Activated T-helper 17 cell treated with anti-CD3 and anti-CD28 coated beads, Interleukin-2, amount 50 U/mL, for 72 hours (primary cell): ENCODE data around the gene TMEM135. TPM values are rescaled to one million over a fixed set of nuclear protein-coding genes. Genes with fewer than 3 reads are reported as not detected.

Experiments
- ATAC-seq: fragments of 150-1000 bp; cut with Tn5 transposase; replicated peaks from 2 replicates; pipeline ENCODE4 v1.10.0; 2021; ENCODE audit warnings: mild to moderate bottlenecking, moderate library complexity
- H3K27ac Mint-ChIP-seq: one replicate; pipeline ENCODE4 v1.8.0; 2022; ENCODE audit warnings: mixed read lengths
- H3K27me3 Mint-ChIP-seq: one replicate; pipeline ENCODE4 v1.8.0; 2022; ENCODE audit warnings: mixed read lengths
- H3K36me3 Mint-ChIP-seq: one replicate; pipeline ENCODE4 v1.8.0; 2022; ENCODE audit warnings: low read depth, mild to moderate bottlenecking, mixed read lengths
- H3K4me1 Mint-ChIP-seq: one replicate; pipeline ENCODE4 v1.8.0; 2022; ENCODE audit warnings: mixed read lengths
- H3K4me3 Mint-ChIP-seq: one replicate; pipeline ENCODE4 v1.8.0; 2022; ENCODE audit warnings: mild to moderate bottlenecking, mixed read lengths
- H3K9me3 Mint-ChIP-seq: one replicate; pipeline ENCODE4 v1.8.0; 2022; ENCODE audit warnings: mixed read lengths
- total RNA-seq, 2 donors: library from RNA; stranded (reverse); gene quantifications; one replicate each; pipeline ENCODE4 v1.2.3, GENCODE V29; 2022

Gene TMEM135
- total RNA-seq, 2 donors from 2014 or later, result 19.8 to 34.7 TPM

GRCh38 chr11:87239001-87239400 lies 201.3 kb downstream of the TMEM135 start:
- no peak for ATAC-seq
- Mint-ChIP-seq H3K27me3 (no peaks in the 10 kb centered on the region), H3K36me3 (peaks cover 6% of the 10 kb centered on the region), H3K27ac (no peak overlapping the region), H3K4me1 (no peaks in the 10 kb centered on the region), H3K4me3 (no peak overlapping the region), H3K9me3 (no peaks in the 10 kb centered on the region)

DNA sequence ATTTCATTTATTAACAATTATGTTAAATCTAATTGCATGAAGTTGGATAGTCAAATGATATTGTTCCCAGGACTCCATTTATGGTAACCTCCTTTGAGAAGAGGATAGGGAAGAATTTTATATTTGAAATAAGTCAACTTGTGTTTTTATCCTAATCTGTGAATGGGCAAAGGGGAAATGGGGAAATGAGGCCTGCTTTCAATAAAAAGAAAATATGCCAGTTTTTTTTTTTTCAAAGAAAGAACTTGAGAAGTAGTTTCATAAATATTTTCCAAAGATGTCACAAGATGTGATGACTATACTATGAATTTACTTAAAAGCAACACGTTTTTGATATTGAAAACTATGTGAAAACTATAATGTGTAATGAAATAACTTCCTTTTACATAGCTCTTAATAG lies 201.8 kb downstream of the TMEM135 start:
- no peak for ATAC-seq
- no peaks in the 10 kb centered on the region for H3K27me3 Mint-ChIP-seq
- no peaks in the 10 kb centered on the region for H3K4me1 Mint-ChIP-seq
- H3K9me3 Mint-ChIP-seq, result peaks cover under 1% of the 10 kb centered on the region
- no peak overlapping the region for H3K27ac Mint-ChIP-seq
- peaks cover 6% of the 10 kb centered on the region for H3K36me3 Mint-ChIP-seq
- no peak overlapping the region for H3K4me3 Mint-ChIP-seq

GRCh38 chr11:87251560-87251959 lies 213.8 kb downstream of the TMEM135 start:
- Mint-ChIP-seq H3K27ac (peak overlapping the region; percentile 44), H3K4me3 (no peak overlapping the region), H3K36me3 (no peaks in the 10 kb centered on the region), H3K4me1 (no peaks in the 10 kb centered on the region), H3K27me3 (no peaks in the 10 kb centered on the region), H3K9me3 (no peaks in the 10 kb centered on the region)
- ATAC-seq, result no peak

- Mint-ChIP-seq H3K9me3 (no peaks in the 10 kb centered on the region), H3K27ac (no peak overlapping the region), H3K36me3 (no peaks in the 10 kb centered on the region), H3K4me1 (no peaks in the 10 kb centered on the region), H3K4me3 (no peak overlapping the region), H3K27me3 (no peaks in the 10 kb centered on the region)
- ATAC-seq, result peak; percentile 95
Observed at GRCh38 chr11:87252869-87253268, 215.1 kb downstream of the TMEM135 start.

- H3K27ac Mint-ChIP-seq, result no peak overlapping the region
Observed at GRCh38 chr11:87254562-87254961, 216.8 kb downstream of the TMEM135 start.

DNA sequence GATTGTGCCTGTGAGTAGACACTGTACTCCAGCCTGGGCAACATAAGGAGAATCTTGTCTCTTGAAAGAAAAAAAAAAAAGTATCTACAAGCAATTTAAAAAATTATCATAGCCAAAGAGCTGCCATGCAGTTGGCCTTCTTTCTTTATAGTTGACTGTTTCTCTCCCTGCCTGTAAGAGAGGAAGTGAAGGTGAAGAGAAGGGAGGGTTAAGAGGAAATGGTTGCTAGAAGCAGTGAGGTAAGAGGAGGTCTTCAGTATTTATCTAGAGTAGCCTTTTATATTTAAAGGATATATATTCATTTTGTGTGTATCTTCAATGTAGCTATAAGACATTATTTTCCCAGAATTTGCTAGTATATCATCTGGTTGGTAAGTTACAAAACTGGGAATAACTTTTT lies 217.9 kb downstream of the TMEM135 start:
- Mint-ChIP-seq H3K36me3 (no peaks in the 10 kb centered on the region), H3K4me1 (no peaks in the 10 kb centered on the region), H3K4me3 (no peak overlapping the region), H3K27me3 (no peaks in the 10 kb centered on the region), H3K9me3 (no peaks in the 10 kb centered on the region), H3K27ac (no peak overlapping the region)
- ATAC-seq, result no peak

More at GRCh38 chr11:87254562-87254961, 216.8 kb downstream of the TMEM135 start:
- no peak for ATAC-seq
- Mint-ChIP-seq H3K4me3 (no peak overlapping the region), H3K4me1 (no peaks in the 10 kb centered on the region), H3K27me3 (no peaks in the 10 kb centered on the region), H3K36me3 (no peaks in the 10 kb centered on the region), H3K9me3 (no peaks in the 10 kb centered on the region)

GRCh38 chr11:87256694-87257340 lies 219.1 kb downstream of the TMEM135 start:
- Mint-ChIP-seq H3K4me3 (no peak overlapping the region), H3K27ac (no peak overlapping the region), H3K27me3 (no peaks in the 10 kb centered on the region), H3K9me3 (no peaks in the 10 kb centered on the region), H3K36me3 (no peaks in the 10 kb centered on the region), H3K4me1 (no peaks in the 10 kb centered on the region)
- ATAC-seq, result no peak

- Mint-ChIP-seq H3K4me1 (no peaks in the 10 kb centered on the region), H3K36me3 (no peaks in the 10 kb centered on the region), H3K27me3 (no peaks in the 10 kb centered on the region), H3K9me3 (no peaks in the 10 kb centered on the region), H3K27ac (no peak overlapping the region), H3K4me3 (no peak overlapping the region)
- no peak for ATAC-seq
Observed at GRCh38 chr11:87258171-87258833, 220.6 kb downstream of the TMEM135 start.

- Mint-ChIP-seq H3K4me3 (no peak overlapping the region), H3K27ac (no peak overlapping the region), H3K27me3 (no peaks in the 10 kb centered on the region), H3K36me3 (no peaks in the 10 kb centered on the region), H3K9me3 (no peaks in the 10 kb centered on the region), H3K4me1 (no peaks in the 10 kb centered on the region)
- ATAC-seq, result no peak
Observed at GRCh38 chr11:87259736-87260135, 222.0 kb downstream of the TMEM135 start.

DNA sequence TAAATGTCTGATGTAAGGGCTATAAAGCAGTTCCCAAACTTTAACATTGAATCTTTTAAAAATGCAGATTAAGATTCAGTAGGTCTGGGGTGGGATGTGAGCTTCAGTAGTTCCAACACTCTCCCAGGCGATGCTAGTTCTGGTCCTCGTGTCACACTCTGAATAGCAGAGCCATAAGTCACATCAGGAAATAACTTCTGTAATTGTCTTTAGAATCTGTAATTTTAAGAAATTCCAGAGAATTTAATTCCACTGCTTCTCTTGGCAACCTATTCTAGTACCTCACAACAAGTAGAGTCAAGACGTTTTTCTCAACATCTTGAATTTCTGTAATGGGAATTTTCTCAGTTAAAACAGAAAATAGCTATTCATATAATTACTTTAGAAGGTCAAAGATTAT lies 223.1 kb downstream of the TMEM135 start:
- H3K36me3 Mint-ChIP-seq, result no peaks in the 10 kb centered on the region
- no peaks in the 10 kb centered on the region for H3K9me3 Mint-ChIP-seq
- H3K4me3 Mint-ChIP-seq, result no peak overlapping the region
- no peaks in the 10 kb centered on the region for H3K27me3 Mint-ChIP-seq
- no peaks in the 10 kb centered on the region for H3K4me1 Mint-ChIP-seq
- no peak for ATAC-seq
- no peak overlapping the region for H3K27ac Mint-ChIP-seq

DNA sequence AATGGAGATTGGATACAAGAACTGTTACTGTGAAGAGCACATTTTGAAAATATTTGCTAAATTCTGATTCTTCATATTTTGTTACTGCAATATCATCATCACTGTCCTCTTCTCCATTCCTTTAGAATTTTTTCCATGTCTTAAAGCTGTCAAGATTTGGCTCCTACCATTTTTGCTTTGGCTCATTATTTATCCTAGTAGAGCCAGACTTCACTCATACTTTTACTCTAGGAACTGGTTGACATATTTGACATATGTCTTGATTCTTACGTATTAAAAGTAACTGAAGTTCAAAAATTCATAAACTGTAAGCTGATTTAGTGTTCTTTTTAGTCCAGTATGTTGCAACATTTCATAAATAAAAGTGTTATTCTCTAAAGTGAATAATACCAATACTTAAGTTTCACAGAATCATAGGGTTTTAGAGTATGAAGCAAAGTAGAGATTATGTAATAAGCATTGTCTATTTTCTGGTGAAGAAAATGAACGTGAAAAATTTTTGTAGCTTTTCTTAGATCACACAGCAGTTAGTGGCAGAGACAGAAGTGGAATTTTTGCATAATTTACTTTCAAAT lies 225.6 kb downstream of the TMEM135 start:
- Mint-ChIP-seq H3K27ac (no peak overlapping the region), H3K9me3 (no peaks in the 10 kb centered on the region), H3K4me1 (no peaks in the 10 kb centered on the region), H3K27me3 (no peaks in the 10 kb centered on the region), H3K4me3 (no peak overlapping the region), H3K36me3 (no peaks in the 10 kb centered on the region)
- ATAC-seq, result no peak

- ATAC-seq, result no peak
- Mint-ChIP-seq H3K27me3 (no peaks in the 10 kb centered on the region), H3K4me1 (no peaks in the 10 kb centered on the region), H3K9me3 (no peaks in the 10 kb centered on the region), H3K27ac (no peak overlapping the region), H3K36me3 (no peaks in the 10 kb centered on the region), H3K4me3 (no peak overlapping the region)
Observed at GRCh38 chr11:87263979-87264378, 226.2 kb downstream of the TMEM135 start.

- ATAC-seq, result no peak
- H3K4me3 Mint-ChIP-seq, result no peak overlapping the region
- H3K36me3 Mint-ChIP-seq, result no peaks in the 10 kb centered on the region
- H3K9me3 Mint-ChIP-seq, result no peaks in the 10 kb centered on the region
- no peak overlapping the region for H3K27ac Mint-ChIP-seq
- no peaks in the 10 kb centered on the region for H3K27me3 Mint-ChIP-seq
- no peaks in the 10 kb centered on the region for H3K4me1 Mint-ChIP-seq
Observed at GRCh38 chr11:87265132-87265531, 227.4 kb downstream of the TMEM135 start.

DNA sequence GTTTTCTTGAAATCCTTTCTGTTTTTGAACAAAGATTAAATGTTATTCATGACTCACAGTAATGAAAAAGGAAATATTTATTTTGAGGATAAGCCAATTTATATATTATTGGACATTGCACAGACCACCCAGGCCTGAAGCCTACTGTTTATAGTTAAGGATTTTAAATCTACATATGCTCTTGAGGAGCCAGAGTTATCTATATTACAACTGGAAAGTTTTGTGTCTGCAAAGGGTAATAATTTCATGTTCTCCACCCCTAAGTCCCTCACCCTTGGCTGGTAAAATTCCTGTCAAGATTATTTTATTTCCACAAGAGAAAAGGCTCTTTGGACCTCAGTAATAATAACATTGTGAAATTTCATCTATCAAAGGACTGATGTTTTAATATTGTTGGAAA lies 228.2 kb downstream of the TMEM135 start:
- Mint-ChIP-seq H3K27me3 (no peaks in the 10 kb centered on the region), H3K9me3 (no peaks in the 10 kb centered on the region), H3K4me1 (no peaks in the 10 kb centered on the region), H3K36me3 (no peaks in the 10 kb centered on the region), H3K4me3 (no peak overlapping the region), H3K27ac (no peak overlapping the region)
- no peak for ATAC-seq

DNA sequence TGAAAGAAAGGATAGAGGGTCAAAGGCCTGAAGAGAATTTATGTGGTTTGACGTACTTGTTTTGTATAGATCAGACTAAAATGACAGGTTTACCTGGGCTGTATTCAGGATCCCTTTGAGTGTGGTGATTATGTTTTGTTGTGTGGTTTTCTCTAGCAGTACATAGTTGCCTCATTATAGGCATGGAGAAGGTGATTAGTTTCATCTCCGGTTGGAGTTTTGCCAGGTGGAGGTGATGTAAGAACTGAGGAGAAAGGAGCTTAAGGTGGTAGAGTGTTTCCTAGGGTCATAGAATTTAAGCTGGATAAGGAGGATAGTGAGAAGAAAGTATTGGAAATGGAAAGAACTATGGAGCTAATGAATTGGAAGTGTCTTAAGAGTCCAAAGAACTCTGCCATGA lies 229.0 kb downstream of the TMEM135 start:
- H3K36me3 Mint-ChIP-seq, result no peaks in the 10 kb centered on the region
- no peak for ATAC-seq
- H3K27ac Mint-ChIP-seq, result no peak overlapping the region
- no peaks in the 10 kb centered on the region for H3K4me1 Mint-ChIP-seq
- H3K4me3 Mint-ChIP-seq, result no peak overlapping the region
- no peaks in the 10 kb centered on the region for H3K9me3 Mint-ChIP-seq
- no peaks in the 10 kb centered on the region for H3K27me3 Mint-ChIP-seq
